GM18907 (cell line): Measurements from ENCODE around the gene AOC2.

Experiments used
- ATAC-seq: cut with Tn5 transposase; IDR thresholded peaks from one replicate; pipeline ENCODE4 v1.9.1; 2021; ENCODE audit warnings: mild to moderate bottlenecking, moderate library complexity; ENCODE audit not compliant: unreplicated experiment

Gene AOC2, protein sequence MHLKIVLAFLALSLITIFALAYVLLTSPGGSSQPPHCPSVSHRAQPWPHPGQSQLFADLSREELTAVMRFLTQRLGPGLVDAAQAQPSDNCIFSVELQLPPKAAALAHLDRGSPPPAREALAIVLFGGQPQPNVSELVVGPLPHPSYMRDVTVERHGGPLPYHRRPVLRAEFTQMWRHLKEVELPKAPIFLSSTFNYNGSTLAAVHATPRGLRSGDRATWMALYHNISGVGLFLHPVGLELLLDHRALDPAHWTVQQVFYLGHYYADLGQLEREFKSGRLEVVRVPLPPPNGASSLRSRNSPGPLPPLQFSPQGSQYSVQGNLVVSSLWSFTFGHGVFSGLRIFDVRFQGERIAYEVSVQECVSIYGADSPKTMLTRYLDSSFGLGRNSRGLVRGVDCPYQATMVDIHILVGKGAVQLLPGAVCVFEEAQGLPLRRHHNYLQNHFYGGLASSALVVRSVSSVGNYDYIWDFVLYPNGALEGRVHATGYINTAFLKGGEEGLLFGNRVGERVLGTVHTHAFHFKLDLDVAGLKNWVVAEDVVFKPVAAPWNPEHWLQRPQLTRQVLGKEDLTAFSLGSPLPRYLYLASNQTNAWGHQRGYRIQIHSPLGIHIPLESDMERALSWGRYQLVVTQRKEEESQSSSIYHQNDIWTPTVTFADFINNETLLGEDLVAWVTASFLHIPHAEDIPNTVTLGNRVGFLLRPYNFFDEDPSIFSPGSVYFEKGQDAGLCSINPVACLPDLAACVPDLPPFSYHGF

DNA sequence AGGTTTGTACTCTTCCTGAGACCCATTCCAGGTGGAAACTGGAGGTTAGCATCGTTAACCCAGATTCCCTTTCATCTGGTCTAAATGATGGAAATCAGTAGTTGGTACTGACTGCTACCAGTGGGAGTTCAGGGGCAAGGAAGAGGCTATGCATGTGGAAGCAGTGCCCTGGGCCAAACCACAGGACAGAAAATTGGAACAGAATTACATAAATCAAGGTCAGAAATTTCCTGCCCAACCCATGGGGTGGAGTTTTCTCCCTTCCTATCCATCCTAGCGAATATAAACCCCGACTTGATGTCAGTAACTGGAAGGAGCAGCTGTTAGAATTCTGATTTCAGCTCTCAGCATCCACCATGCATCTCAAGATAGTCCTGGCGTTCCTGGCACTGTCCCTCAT is at the start of gene AOC2:
Gene AOC2, plus strand, starts transcription at position 310 of the 400 bp plus-strand sequence. Its CDS starts 47 bp downstream, at position 357.
- no peak for ATAC-seq

GRCh38 chr17:42795061-42795460 is 49.3 kb upstream of the AOC2 start:
- no peak for ATAC-seq

DNA sequence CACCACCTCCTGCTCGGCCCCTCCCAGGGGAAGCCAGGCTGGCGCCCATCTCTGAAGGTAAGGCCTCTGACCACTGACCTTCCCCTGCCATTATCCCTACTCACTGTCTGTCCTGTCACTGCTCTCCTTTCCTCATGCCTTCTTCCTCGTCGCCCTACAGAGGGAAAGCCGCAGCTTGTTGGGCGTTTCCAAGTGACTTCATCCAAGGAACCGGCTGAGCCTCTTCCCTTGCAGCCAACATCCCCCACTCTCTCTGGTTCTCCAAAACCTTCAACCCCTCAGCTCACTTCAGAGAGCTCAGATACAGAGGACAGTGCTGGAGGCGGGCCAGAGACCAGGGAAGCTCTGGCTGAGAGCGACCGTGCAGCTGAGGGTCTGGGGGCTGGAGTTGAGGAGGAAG is 48.9 kb upstream of the AOC2 start:
- ATAC-seq, result no peak

GRCh38 chr17:42796066-42796758 is 48.2 kb upstream of the AOC2 start:
- ATAC-seq, result no peak

GRCh38 chr17:42797067-42798007 is 47.0 kb upstream of the AOC2 start:
- no peak for ATAC-seq

GRCh38 chr17:42798011-42798382 is 46.4 kb upstream of the AOC2 start:
- no peak for ATAC-seq

GRCh38 chr17:42798383-42799380 is 45.7 kb upstream of the AOC2 start, which contains the start of the genes CNTD1 and COA3:
Gene CNTD1, plus strand, starts transcription at chr17:42798861. Its CDS starts 207 bp downstream, at chr17:42799068.
Gene COA3, minus strand, starts transcription at chr17:42798704. Its CDS starts 23 bp downstream, at chr17:42798681.
- ATAC-seq, result peak; percentile 77

- no peak for ATAC-seq
Observed at GRCh38 chr17:42803074-42803883, 41.1 kb upstream of the AOC2 start.

DNA sequence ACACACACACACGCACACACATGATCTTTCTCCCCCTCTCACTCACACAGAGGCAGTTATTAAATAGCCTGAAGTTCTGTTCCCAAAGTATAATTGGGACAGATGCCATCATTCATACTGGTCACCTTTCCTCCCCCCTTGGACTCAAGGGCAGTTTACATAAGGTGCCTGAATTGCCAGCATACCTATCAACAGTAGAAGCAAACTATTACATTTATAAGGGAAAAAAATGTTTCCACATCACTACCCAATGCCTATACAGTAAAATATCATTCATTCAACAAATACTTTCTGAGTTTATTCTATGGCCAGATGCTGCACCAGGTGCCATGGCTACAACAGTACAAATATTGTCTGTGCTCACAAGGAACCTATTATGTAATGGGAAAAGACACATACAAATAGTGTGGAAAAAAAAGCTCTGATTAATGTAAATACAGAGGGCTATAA is 39.4 kb upstream of the AOC2 start:
- no peak for ATAC-seq

GRCh38 chr17:42806249-42806648 is 38.1 kb upstream of the AOC2 start:
- ATAC-seq, result no peak

DNA sequence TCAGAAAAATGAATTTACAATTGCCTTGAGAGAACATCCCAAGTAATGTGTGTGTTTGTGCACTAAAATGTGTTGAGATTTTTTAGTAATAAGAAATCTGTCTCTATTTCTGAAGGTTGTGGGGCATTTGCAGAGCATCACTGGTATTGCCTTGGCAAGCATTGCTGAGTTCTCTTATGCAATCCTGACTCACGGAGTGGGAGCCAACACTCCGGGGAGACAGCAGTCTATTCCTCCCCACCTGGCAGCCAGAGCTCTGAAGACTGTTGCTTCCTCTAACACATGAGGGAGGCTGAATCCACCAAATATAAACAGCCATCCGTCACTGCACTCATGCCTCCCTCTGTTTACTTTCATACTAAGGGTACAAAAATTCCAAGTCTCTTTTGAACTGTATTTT is 35.1 kb upstream of the AOC2 start:
- ATAC-seq, result no peak

GRCh38 chr17:42814633-42815399 is 29.6 kb upstream of the AOC2 start:
- no peak for ATAC-seq

DNA sequence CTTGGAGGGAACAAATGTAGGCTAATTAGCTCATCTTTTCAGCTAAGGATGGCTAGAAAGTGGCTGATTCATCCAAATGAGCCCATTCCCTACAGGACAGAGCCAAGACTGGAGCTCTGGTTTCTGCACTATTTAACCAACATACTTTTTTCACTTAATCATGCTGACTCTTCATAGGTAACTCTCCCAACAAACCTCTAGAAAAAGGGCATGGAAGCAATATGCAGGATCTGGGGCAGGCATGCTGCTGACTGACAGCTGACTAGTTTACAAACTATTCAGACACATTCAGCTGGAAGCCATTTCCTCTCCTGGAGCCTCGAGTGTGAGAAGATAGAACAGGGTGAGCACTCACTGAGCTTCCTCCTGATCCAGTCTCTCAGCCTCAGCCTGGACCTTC is 26.5 kb upstream of the AOC2 start:
- no peak for ATAC-seq

- ATAC-seq, result no peak
Observed at GRCh38 chr17:42818379-42818778, 26.0 kb upstream of the AOC2 start.

DNA sequence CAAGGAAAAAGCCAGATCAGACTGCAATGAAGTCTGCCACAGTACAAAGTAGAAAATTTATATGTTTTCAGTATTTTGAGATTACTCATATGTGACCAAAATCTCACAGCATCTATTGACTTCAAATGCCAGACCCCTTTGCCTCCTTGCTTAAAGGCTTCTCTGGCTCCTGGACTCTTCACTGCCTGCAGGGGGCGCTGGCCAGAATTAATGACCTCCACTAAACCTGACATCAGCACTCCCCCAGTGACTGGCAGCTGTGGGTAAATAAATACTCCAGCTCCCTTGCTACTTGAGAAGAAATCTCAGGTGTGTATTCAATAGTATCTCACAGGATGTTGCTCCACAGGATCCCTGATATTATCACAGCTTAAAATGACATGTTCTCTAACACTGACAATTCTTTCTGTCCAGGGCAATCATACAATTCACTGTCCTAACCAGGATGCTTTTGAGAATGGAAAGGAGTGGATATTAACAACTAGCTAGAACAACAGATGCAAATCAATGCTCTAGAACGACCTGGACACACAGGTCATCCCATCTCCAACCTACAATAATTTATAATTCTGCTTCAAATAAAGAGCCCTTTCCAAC is 24.3 kb upstream of the AOC2 start:
- ATAC-seq, result no peak

- ATAC-seq, result no peak
Observed at GRCh38 chr17:42821176-42821575, 23.2 kb upstream of the AOC2 start.

GRCh38 chr17:42827472-42827871 is 16.9 kb upstream of the AOC2 start:
- ATAC-seq, result no peak
